Fibroblast of lung (primary cell): ENCODE results near the gene CCDC59. TPM values are rescaled to one million over a fixed set of nuclear protein-coding genes. Genes with fewer than 3 reads are reported as not detected.

Source experiments
- DNase-seq, 2 donors: peaks; one replicate each; pipeline versions ENCODE4 v3.0.0 to v3.0.0-alpha.2; 2010; ENCODE audit warnings: low read depth in 2 of 2
- H2AFZ ChIP-seq: 2 replicates; pipeline ENCODE4 v1.5.1; 2012; ENCODE audit warnings: low read length, control low read depth, inconsistent platforms
- H3K27ac ChIP-seq: 2 replicates; pipeline ENCODE4 v1.5.1; 2011; ENCODE audit warnings: low read length, control low read depth; ENCODE audit not compliant: insufficient read depth
- H3K27me3 ChIP-seq: 2 replicates; pipeline ENCODE4 v1.5.1; 2011; ENCODE audit warnings: mild to moderate bottlenecking, low read length; ENCODE audit not compliant: control insufficient read depth, insufficient read depth
- H3K36me3 ChIP-seq: 2 replicates; pipeline ENCODE4 v1.5.1; 2011; ENCODE audit warnings: low read length; ENCODE audit not compliant: control insufficient read depth, insufficient read depth
- H3K4me1 ChIP-seq: 2 replicates; pipeline ENCODE4 v1.5.1; 2011; ENCODE audit warnings: low read length; ENCODE audit not compliant: control insufficient read depth, insufficient read depth; ENCODE audit errors: extremely low read depth
- H3K4me2 ChIP-seq: 2 replicates; pipeline ENCODE4 v1.5.1; 2011; ENCODE audit warnings: low read length, control low read depth; ENCODE audit not compliant: insufficient read depth; ENCODE audit errors: extremely low read depth
- H3K4me3 ChIP-seq, 4 experiments: fragments of 200-600 bp in 1 of 4; sonication (generic) in 1 of 4; replicated peaks in 1 of 4; 2 replicates each; pipeline ENCODE4 v1.5.1; 2011 to 2016; ENCODE audit warnings: low read length in 4 of 4, low read depth in 3 of 4, mild to moderate bottlenecking in 3 of 4, control low read depth in 2 of 4, inconsistent platforms in 1 of 4, mixed read lengths in 1 of 4; ENCODE audit not compliant: insufficient read depth in 1 of 4; ENCODE audit errors: control extremely low read depth in 1 of 4
- H3K79me2 ChIP-seq: 2 replicates; pipeline ENCODE4 v1.5.1; 2012; ENCODE audit warnings: mild to moderate bottlenecking, low read length, inconsistent platforms; ENCODE audit not compliant: control insufficient read depth, insufficient read depth
- H3K9ac ChIP-seq: 2 replicates; pipeline ENCODE4 v1.5.1; 2011; ENCODE audit warnings: mild to moderate bottlenecking, low read length, control low read depth; ENCODE audit not compliant: insufficient read depth
- H3K9me3 ChIP-seq: 2 replicates; pipeline ENCODE4 v1.5.1; 2012; ENCODE audit warnings: low read depth, low read length; ENCODE audit not compliant: control insufficient read depth, insufficient read depth
- H4K20me1 ChIP-seq: 2 replicates; pipeline ENCODE4 v1.5.1; 2011; ENCODE audit warnings: low read length; ENCODE audit not compliant: control insufficient read depth, insufficient read depth; ENCODE audit errors: extremely low read depth
- EZH2 ChIP-seq: IDR thresholded peaks from 2 replicates; pipeline ENCODE4 v1.5.1; 2012; ENCODE audit warnings: low read length, control low read depth, mild to moderate bottlenecking; ENCODE audit errors: missing control alignments
- polyA plus RNA-seq, 2 donors: library from polyadenylated mRNA; depleted of rRNA in 1 of 2; stranded (reverse) in 1 of 2; unstranded in 1 of 2; fragments of >200 nt; gene quantifications; 2 replicates each; pipeline ENCODE4 v1.2.1, GENCODE V29; 2011 to 2012; ENCODE audit warnings: missing spikeins in 1 of 2
- total RNA-seq: library from RNA; depleted of rRNA; stranded (reverse); fragments of >200 nt; gene quantifications from 2 replicates; pipeline ENCODE4 v1.2.1, GENCODE V29; 2014
- TF ChIP-seq, protein P1 (sequence below), 2 donors: IDR thresholded peaks in 1 of 2; conservative IDR thresholded peaks in 1 of 2; 1 replicate in 1 of 2; 2 replicates in 1 of 2; pipeline ENCODE4 v1.5.1; 2011 to 2012; ENCODE audit warnings: low read length in 2 of 2, control low read depth in 1 of 2, inconsistent platforms in 1 of 2, low read depth in 1 of 2, mild to moderate bottlenecking in 1 of 2

Gene CCDC59
- total and polyA plus RNA-seq, 2 donors (not counting 1 experiment from before 2014, with no cell fraction given): 46.9 to 57.8 TPM

DNA sequence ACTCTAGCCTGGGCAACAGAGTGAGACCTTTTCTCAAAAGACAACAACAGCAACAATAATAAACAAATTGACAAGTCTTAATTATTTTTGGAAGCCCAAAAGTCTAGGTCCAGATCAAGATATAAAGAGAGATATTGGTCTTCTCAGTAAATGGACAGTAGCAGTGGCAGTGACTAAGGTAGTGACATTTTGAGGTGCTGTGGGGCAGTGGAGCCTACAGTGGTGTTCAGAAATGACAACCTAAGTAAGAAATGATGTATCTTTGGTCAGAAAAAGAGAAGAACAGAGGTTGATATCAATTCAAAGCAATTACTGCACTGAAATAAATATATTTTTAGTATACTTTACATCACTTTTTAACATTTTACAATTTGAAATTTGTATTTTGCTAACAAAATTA is 20.8 kb upstream of the CCDC59 start:
- no peak overlapping the region for H3K27ac ChIP-seq
- H3K9me3 ChIP-seq: no peaks in the 10 kb centered on the region
- H3K79me2 ChIP-seq: no peaks in the 10 kb centered on the region
- H3K9ac ChIP-seq: no peak overlapping the region
- no peaks in the 10 kb centered on the region for H3K27me3 ChIP-seq
- TF ChIP-seq EZH2: no peak
- TF ChIP-seq, protein P1, sequence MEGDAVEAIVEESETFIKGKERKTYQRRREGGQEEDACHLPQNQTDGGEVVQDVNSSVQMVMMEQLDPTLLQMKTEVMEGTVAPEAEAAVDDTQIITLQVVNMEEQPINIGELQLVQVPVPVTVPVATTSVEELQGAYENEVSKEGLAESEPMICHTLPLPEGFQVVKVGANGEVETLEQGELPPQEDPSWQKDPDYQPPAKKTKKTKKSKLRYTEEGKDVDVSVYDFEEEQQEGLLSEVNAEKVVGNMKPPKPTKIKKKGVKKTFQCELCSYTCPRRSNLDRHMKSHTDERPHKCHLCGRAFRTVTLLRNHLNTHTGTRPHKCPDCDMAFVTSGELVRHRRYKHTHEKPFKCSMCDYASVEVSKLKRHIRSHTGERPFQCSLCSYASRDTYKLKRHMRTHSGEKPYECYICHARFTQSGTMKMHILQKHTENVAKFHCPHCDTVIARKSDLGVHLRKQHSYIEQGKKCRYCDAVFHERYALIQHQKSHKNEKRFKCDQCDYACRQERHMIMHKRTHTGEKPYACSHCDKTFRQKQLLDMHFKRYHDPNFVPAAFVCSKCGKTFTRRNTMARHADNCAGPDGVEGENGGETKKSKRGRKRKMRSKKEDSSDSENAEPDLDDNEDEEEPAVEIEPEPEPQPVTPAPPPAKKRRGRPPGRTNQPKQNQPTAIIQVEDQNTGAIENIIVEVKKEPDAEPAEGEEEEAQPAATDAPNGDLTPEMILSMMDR (conservative IDR thresholded peaks at IDR 0.05 in 1 of 2, IDR thresholded peaks at IDR 0.05 in 1 of 2; ENCODE audit: low read depth in 1 of 2, low read length in 2 of 2): no peak
- no peak for DNase-seq
- H4K20me1 ChIP-seq: no peaks in the 10 kb centered on the region
- H2AFZ ChIP-seq: no peak overlapping the region
- H3K4me3 ChIP-seq: no peak overlapping the region
- no peaks in the 10 kb centered on the region for H3K36me3 ChIP-seq
- H3K4me2 ChIP-seq: no peak overlapping the region
- H3K4me1 ChIP-seq: no peaks in the 10 kb centered on the region

- Histone ChIP-seq H3K4me2 (no peak overlapping the region), H3K27me3 (no peaks in the 10 kb centered on the region), H3K36me3 (no peaks in the 10 kb centered on the region), H3K27ac (no peak overlapping the region), H3K4me1 (no peaks in the 10 kb centered on the region), H2AFZ (no peak overlapping the region), H4K20me1 (no peaks in the 10 kb centered on the region), H3K9me3 (no peaks in the 10 kb centered on the region), H3K9ac (no peak overlapping the region), H3K79me2 (no peaks in the 10 kb centered on the region), H3K4me3 (no peak overlapping the region)
- no peak for DNase-seq
- TF ChIP-seq, protein P1 (conservative IDR thresholded peaks at IDR 0.05 in 1 of 2, IDR thresholded peaks at IDR 0.05 in 1 of 2; ENCODE audit: low read depth in 1 of 2, low read length in 2 of 2): no peak
- no peak for TF ChIP-seq EZH2
Observed at GRCh38 chr12:82375201-82375600, 17.0 kb upstream of the CCDC59 start.

- peak in 1 of 2 donors; percentile 61 for DNase-seq
Observed at GRCh38 chr12:82366197-82366596, 8.0 kb upstream of the CCDC59 start.

More at GRCh38 chr12:82366197-82366596, 8.0 kb upstream of the CCDC59 start:
- no peaks in the 10 kb centered on the region for H3K4me1 ChIP-seq
- no peak overlapping the region for H3K27ac ChIP-seq
- H3K4me2 ChIP-seq: no peak overlapping the region
- H4K20me1 ChIP-seq: no peaks in the 10 kb centered on the region
- H3K4me3 ChIP-seq: peak overlapping the region in 2 of 4 experiments; percentile 28 to 39
- no peak overlapping the region for H2AFZ ChIP-seq
- no peaks in the 10 kb centered on the region for H3K9me3 ChIP-seq
- H3K36me3 ChIP-seq: no peaks in the 10 kb centered on the region
- H3K27me3 ChIP-seq: no peaks in the 10 kb centered on the region
- no peaks in the 10 kb centered on the region for H3K79me2 ChIP-seq
- TF ChIP-seq, protein P1 (conservative IDR thresholded peaks at IDR 0.05 in 1 of 2, IDR thresholded peaks at IDR 0.05 in 1 of 2; ENCODE audit: low read depth in 1 of 2, low read length in 2 of 2): no peak
- TF ChIP-seq EZH2: no peak
- H3K9ac ChIP-seq: no peak overlapping the region
